ENCODE data around the gene IDH3A.

Gene IDH3A

DNA sequence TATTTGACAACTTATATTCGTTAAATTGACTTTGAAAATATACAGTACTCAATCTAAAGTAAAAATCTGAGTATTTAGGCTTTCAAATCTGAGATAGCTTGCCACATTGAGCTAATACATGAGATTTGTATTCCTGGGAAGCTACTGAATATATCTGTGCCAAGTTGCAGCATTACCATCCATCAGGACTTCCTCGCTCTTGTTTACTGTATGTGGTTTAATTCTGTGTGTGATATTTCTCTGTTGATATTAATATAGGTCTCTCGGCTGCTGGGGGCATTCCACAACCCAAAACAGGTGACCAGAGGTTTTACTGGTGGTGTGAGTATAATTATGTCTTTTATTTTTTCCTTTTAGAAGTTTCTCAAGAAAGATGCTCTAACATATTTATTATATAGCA is 5.8 kb downstream of the IDH3A start:
- H3K4me3 ChIP-seq (replicated peaks; ENCODE audit: low read depth, low read length) = no peak overlapping the region
- DNase-seq (ENCODE audit: extremely low read depth, low read depth) = no peak
- TF ChIP-seq CTCF (IDR thresholded peaks at IDR 0.05; ENCODE audit: low read depth, low read length, missing control alignments) = no peak

- no peak overlapping the region for H3K4me3 ChIP-seq (replicated peaks; ENCODE audit: low read depth, low read length)
- no peak for TF ChIP-seq CTCF (IDR thresholded peaks at IDR 0.05; ENCODE audit: low read depth, low read length, missing control alignments)
- no peak for DNase-seq (ENCODE audit: extremely low read depth, low read depth)
Observed at GRCh38 chr15:78155355-78155939, 6.3 kb downstream of the IDH3A start.

- no peak overlapping the region for H3K4me3 ChIP-seq (replicated peaks; ENCODE audit: low read depth, low read length)
- TF ChIP-seq CTCF (IDR thresholded peaks at IDR 0.05; ENCODE audit: low read depth, low read length, missing control alignments) = no peak
- no peak for DNase-seq (ENCODE audit: extremely low read depth, low read depth)
Observed at GRCh38 chr15:78156653-78157052, 7.5 kb downstream of the IDH3A start.

DNA sequence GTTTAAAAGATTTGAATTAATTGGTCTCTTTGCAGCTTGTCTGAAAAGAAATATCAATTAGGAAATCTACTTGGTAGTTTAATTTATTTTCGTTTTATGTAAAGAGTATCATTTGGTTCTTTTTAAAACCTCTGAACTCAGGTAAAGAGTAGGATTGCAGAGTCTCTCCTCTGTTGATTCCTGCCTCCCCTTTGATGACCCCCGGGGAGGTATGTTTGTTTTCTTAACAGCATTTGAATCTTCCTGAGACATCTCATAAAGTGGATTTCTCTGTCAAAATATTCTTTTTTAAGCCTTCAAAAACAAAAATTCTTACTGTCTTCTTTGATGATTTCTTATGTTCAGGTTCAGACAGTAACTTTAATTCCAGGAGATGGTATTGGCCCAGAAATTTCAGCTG is 8.0 kb downstream of the IDH3A start:
- no peak for TF ChIP-seq CTCF (IDR thresholded peaks at IDR 0.05; ENCODE audit: low read depth, low read length, missing control alignments)
- no peak overlapping the region for H3K4me3 ChIP-seq (replicated peaks; ENCODE audit: low read depth, low read length)
- DNase-seq (ENCODE audit: extremely low read depth, low read depth) = no peak

DNA sequence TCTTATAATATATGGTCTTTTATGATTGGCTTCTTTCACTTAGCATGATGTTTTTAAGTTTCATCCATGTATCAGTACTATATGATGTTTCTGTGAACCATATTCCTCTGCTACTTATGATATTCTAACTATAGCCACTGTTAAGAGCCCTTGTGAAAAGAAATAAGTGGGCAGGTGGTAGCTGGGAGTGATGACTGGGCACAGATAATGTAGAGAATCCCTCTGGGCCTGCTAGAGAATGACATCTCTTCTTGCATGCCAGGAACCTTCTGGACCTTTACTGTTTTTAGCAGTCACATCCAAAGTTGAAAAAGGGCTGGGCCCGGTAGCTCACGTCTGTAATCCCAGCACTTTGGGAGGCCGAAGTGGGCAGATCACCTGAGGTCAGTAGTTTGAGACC is 10.2 kb downstream of the IDH3A start:
- no peak for TF ChIP-seq CTCF (IDR thresholded peaks at IDR 0.05; ENCODE audit: low read depth, low read length, missing control alignments)
- DNase-seq (ENCODE audit: extremely low read depth, low read depth) = no peak
- no peak overlapping the region for H3K4me3 ChIP-seq (replicated peaks; ENCODE audit: low read depth, low read length)

- no peak for DNase-seq (ENCODE audit: extremely low read depth, low read depth)
- H3K4me3 ChIP-seq (replicated peaks; ENCODE audit: low read depth, low read length) = no peak overlapping the region
- TF ChIP-seq CTCF (IDR thresholded peaks at IDR 0.05; ENCODE audit: low read depth, low read length, missing control alignments) = no peak
Observed at GRCh38 chr15:78162038-78162437, 12.9 kb downstream of the IDH3A start.

GRCh38 chr15:78164010-78164409 is 14.8 kb downstream of the IDH3A start:
- no peak for TF ChIP-seq CTCF (IDR thresholded peaks at IDR 0.05; ENCODE audit: low read depth, low read length, missing control alignments)
- H3K4me3 ChIP-seq (replicated peaks; ENCODE audit: low read depth, low read length) = no peak overlapping the region
- no peak for DNase-seq (ENCODE audit: extremely low read depth, low read depth)
